AG04450 (cell line): ENCODE measurements around the gene CEBPB. TPM values are rescaled to one million over a fixed set of nuclear protein-coding genes. Genes with fewer than 3 reads are reported as not detected.

Experiments used
- CTCF ChIA-PET: fragments of 300-600, 350-600 bp; formaldehyde crosslinking; extraction: SDS; loops from one replicate; lab custom pipeline; 2022; ENCODE audit warnings: antibody characterized with exemption, inconsistent platforms; lab: Charles Lee
- POLR2A ChIA-PET: fragments of 350-600 bp; formaldehyde crosslinking; extraction: SDS; loops from one replicate; lab custom pipeline; 2021; ENCODE audit warnings: antibody characterized with exemption, inconsistent platforms; lab: Yijun Ruan, JAX
- DNase-seq: peaks from one replicate; pipeline ENCODE4 v3.0.0-alpha.2; 2011; ENCODE audit warnings: low read depth, low spot score
- H3K27ac ChIP-seq: one replicate; pipeline ENCODE4 v1.5.1; 2012; ENCODE audit warnings: low read depth, low read length, control low read depth
- H3K27me3 ChIP-seq: one replicate; pipeline ENCODE4 v1.6.0; 2012; ENCODE audit warnings: low read length; ENCODE audit not compliant: control insufficient read depth, insufficient read depth
- H3K4me3 ChIP-seq: 2 replicates; pipeline ENCODE4 v1.5.1; 2011; ENCODE audit warnings: mild to moderate bottlenecking, low read depth, low read length, control low read depth
- H3K9me3 ChIP-seq: 2 replicates; pipeline ENCODE4 v1.5.1; 2012; ENCODE audit warnings: low read length; ENCODE audit not compliant: control insufficient read depth, insufficient read depth
- polyA minus RNA-seq: library from RNA; depleted of rRNA, polyadenylated mRNA; stranded (reverse); fragments of >200 nt; gene quantifications from 2 replicates; pipeline ENCODE4 v1.2.3, GENCODE V29; 2011; rRNA and poly(A)+ RNA removed
- polyA plus RNA-seq: library from polyadenylated mRNA; depleted of rRNA; stranded (reverse); fragments of >200 nt; gene quantifications from 2 replicates; pipeline ENCODE4 v1.2.3, GENCODE V29; 2011; rRNA removed
- TF ChIP-seq, protein P1 (sequence below): IDR thresholded peaks from 2 replicates; pipeline ENCODE4 v1.5.1; 2011; ENCODE audit warnings: low read depth, low read length, control low read depth, inconsistent platforms

Gene CEBPB
- polyA plus RNA-seq (19.1 and 23.6 TPM in 2 replicates), polyA minus RNA-seq (10.8 and 13.6 TPM in 2 replicates)

DNA sequence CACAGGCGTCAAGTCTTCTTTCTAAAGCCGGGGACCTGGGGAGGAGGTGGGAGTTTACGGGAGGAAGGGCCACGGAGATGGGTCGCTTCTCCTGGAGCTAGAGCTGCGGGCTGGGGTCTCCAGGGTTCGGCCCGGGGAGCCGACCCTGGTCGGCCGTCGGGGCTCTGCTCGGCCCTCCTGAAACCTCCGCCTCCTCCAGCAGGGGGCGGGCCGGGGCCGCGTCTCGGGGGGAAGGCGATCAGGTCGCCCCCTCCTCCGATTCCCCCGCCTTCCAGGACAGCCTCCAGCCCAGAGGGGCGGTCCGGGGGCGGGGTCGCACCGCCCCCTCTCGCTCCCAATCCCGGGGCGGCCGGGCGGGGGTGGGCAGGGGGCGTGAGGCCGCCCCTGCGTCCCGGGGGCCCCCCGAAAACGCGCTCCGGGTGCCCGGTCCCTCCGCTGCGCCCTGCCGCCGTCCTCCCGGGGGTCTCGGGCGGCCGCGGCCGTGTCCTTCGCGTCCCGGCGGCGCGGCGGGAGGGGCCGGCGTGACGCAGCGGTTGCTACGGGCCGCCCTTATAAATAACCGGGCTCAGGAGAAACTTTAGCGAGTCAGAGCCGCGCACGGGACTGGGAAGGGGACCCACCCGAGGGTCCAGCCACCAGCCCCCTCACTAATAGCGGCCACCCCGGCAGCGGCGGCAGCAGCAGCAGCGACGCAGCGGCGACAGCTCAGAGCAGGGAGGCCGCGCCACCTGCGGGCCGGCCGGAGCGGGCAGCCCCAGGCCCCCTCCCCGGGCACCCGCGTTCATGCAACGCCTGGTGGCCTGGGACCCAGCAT lies at the start of gene CEBPB:
Gene CEBPB (plus strand): TSS at position 580 of the 814 bp plus-strand sequence. CDS start 204 bp downstream, at position 784.
- TF ChIP-seq, protein P1, sequence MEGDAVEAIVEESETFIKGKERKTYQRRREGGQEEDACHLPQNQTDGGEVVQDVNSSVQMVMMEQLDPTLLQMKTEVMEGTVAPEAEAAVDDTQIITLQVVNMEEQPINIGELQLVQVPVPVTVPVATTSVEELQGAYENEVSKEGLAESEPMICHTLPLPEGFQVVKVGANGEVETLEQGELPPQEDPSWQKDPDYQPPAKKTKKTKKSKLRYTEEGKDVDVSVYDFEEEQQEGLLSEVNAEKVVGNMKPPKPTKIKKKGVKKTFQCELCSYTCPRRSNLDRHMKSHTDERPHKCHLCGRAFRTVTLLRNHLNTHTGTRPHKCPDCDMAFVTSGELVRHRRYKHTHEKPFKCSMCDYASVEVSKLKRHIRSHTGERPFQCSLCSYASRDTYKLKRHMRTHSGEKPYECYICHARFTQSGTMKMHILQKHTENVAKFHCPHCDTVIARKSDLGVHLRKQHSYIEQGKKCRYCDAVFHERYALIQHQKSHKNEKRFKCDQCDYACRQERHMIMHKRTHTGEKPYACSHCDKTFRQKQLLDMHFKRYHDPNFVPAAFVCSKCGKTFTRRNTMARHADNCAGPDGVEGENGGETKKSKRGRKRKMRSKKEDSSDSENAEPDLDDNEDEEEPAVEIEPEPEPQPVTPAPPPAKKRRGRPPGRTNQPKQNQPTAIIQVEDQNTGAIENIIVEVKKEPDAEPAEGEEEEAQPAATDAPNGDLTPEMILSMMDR, result peak; percentile 66
- DNase-seq, result peak; percentile 76
- H3K9me3 ChIP-seq, result peaks cover 4% of the 10 kb centered on the region; the same call in 1 of the 2 replicates
- CTCF ChIA-PET, result interaction anchor here (0.6 to 1.8 kb wide), 3 partner anchors 174 to 272 kb away, joined by 3 to 6 read pairs (median 4); no protein-coding TSS in a partner anchor
- no peaks in the 10 kb centered on the region for H3K27me3 ChIP-seq
- peak within 1 kb of the TSS; percentile 96 for H3K27ac ChIP-seq
- POLR2A ChIA-PET, result interaction anchor here (0.6 to 2.0 kb wide), 7 partner anchors 34 to 245 kb away, joined by 3 to 8 read pairs (median 5); no protein-coding TSS in a partner anchor
- H3K4me3 ChIP-seq, result peak within 1 kb of the TSS; percentile 97

DNA sequence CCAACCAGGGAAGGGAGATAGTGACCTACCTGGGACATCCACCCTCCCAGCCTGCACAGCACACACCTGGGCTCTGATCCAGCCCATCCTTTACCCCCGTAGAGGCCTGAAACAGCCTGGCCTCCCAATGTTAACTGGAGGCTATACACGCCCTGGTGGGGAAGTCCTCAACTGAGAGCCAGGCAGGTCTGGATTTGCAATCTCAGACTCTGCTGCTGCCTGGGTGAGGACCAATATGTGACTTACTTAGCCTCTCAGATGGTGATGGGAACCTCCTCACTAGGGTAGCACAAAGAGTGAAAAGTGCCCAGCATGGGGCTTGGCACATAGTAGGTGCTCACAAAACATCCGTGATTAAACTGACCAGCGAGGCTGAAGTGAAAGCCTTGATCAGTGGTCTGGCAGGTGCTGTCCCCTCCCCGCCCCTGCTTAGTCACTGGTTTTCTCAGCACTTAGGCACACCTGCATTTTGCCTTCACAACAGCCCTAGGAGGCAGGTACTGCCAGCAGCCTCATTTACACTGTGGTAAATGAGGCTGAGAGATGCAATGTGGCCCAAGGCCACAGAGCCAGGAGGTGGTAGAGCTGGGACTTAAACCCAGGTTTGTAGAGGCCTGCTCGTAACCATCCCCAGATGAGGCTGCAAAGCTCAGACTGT lies 49.5 kb upstream of the CEBPB start:
- Histone ChIP-seq H3K27ac (peak overlapping the region; percentile 11), H3K9me3 (no peaks in the 10 kb centered on the region; the same call in 1 of the 2 replicates), H3K4me3 (no peak overlapping the region), H3K27me3 (no peaks in the 10 kb centered on the region)
- TF ChIP-seq, protein P1, result no peak
- CTCF ChIA-PET, result interaction anchor here (1.2 kb wide), 1 partner anchor 28 kb away, joined by 3 read pairs; no protein-coding TSS in a partner anchor
- POLR2A ChIA-PET, result no interaction called here
- no peak for DNase-seq

DNA sequence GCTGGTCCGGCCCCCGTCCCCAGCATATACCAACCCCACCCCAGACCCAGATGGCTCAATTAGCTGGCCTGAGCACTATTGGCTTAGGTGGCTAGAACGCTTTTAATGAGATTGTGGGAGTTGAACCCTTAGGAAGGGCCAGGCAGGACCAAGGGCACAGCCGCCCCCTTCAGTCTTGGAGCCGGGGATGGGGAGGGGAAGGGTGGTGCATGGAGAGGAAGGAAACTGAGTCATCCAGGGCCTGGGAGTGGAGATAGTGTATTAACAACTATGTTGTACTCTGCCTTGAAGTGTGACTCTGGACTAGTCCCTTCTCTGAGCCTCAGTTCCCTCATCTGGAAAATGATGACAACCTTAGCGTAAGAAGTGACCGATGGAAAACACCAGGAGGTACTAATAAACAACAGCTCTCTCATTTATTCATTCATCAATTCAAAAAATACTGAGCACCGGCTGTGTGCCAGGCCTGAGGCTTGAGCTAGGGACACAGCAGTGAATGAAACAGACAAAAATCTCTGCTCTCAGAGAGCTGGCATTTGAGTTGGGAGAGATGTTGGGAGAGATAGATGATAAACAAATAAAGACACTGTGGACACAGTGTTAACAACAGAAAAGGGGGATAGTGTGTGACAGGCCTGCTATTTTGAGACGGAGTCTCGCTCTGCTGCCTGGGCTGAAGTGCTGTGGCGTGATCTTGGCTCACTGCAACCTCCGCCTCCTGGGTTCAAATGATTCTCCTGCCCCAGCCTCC lies 48.6 kb upstream of the CEBPB start:
- TF ChIP-seq, protein P1, result no peak
- no peaks in the 10 kb centered on the region for H3K27me3 ChIP-seq
- H3K4me3 ChIP-seq, result no peak overlapping the region
- H3K27ac ChIP-seq, result peak overlapping the region; percentile 21
- CTCF ChIA-PET, result interaction anchor here (1.2 kb wide), 1 partner anchor 27 kb away, joined by 3 read pairs; no protein-coding TSS in a partner anchor
- no peak for DNase-seq
- no peaks in the 10 kb centered on the region; the same call in 1 of the 2 replicates for H3K9me3 ChIP-seq
- POLR2A ChIA-PET, result no interaction called here

DNA sequence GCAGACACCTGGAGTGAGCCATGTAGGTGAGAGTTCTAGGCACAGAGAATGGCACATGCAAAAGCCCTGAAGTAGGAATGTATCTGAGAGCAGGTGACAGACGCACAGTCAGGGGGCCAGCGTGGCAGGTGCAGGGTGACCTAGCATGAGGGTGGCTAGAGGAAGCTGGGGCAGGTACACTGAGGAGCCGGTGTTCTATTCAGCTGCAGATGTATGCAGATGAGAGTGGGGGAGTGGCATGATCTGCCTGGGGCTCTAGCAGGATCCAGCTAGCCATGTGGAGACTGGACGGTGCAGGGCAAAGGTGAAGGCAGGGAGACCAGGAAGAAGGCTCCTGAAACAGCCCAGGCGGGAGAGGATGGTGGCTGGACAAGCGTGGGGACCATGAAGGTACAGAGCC lies 47.8 kb upstream of the CEBPB start:
- POLR2A ChIA-PET, result no interaction called here

More for the DNA sequence above, 47.8 kb upstream of the CEBPB start:
- DNase-seq, result no peak
- TF ChIP-seq, protein P1, result no peak
- no peaks in the 10 kb centered on the region for H3K27me3 ChIP-seq
- H3K9me3 ChIP-seq, result no peaks in the 10 kb centered on the region; the same call in 1 of the 2 replicates
- no peak overlapping the region for H3K27ac ChIP-seq
- H3K4me3 ChIP-seq, result no peak overlapping the region
- CTCF ChIA-PET, result no interaction called here
